ENCODE results near the gene ZBTB20. TPM values are rescaled to one million over a fixed set of nuclear protein-coding genes. Genes with fewer than 3 reads are reported as not detected.
A peak's percentile ranks its signal among the peaks of the same experiment; 100 is the strongest.

The ZBTB20 gene
- total and polyA plus RNA-seq, 2 of the 4 experiments (the other 2 are of a cell fraction): 0.75 to 14.7 TPM

GRCh38 chr3:115062009-115062408, 85.1 kb downstream of the ZBTB20 start:
- H3K9me3 ChIP-seq (ENCODE audit: control insufficient read depth, insufficient read depth, low read length): no peaks in the 10 kb centered on the region
- H3K79me1 ChIP-seq (ENCODE audit: low read depth in 1 of 2, low read length in 2 of 2): peaks cover 0 to 3% of the 10 kb centered on the region in 2 experiments; a peak in 1 of 4 replicates
- 63% methylated on average over 1 of the region's 2 CpGs; no CpG with 5 or more reads in 1 of the 2 experiments for WGBS, 2 experiments (ENCODE audit: extremely low coverage in 2 of 2, insufficient read length in 1 of 2)
- H2AFZ ChIP-seq (replicated peaks; ENCODE audit: low read length, poor library complexity): no peak overlapping the region
- H3K27ac ChIP-seq (ENCODE audit: insufficient read depth, low read length): no peak overlapping the region
- TF ChIP-seq ELK1 (IDR thresholded peaks at IDR 0.05; ENCODE audit: borderline replicate concordance, low read depth, low read length) (no peak), MAFK (IDR thresholded peaks at IDR 0.05; ENCODE audit: low read depth, low read length) (no peak), RCOR1 (IDR thresholded peaks at IDR 0.05; ENCODE audit: insufficient replicate concordance, low read length) (no peak), NFE2L2 (IDR thresholded peaks at IDR 0.05; ENCODE audit: low read depth, low read length) (no peak), MAZ (IDR thresholded peaks at IDR 0.05; ENCODE audit: borderline replicate concordance, low read depth, low read length) (no peak), RFX5 (IDR thresholded peaks at IDR 0.05; ENCODE audit: low read depth, low read length) (no peak), CTCF (conservative IDR thresholded peaks at IDR 0.05; ENCODE audit: low read depth, low read length) (no peak), CEBPB (IDR thresholded peaks at IDR 0.05; ENCODE audit: low read depth, low read length) (no peak), BHLHE40 (IDR thresholded peaks at IDR 0.05; ENCODE audit: low read depth, low read length) (no peak), USF2 (IDR thresholded peaks at IDR 0.05; ENCODE audit: low read depth, low read length) (no peak), RAD21 (IDR thresholded peaks at IDR 0.05; ENCODE audit: low read length) (no peak), FOS (IDR thresholded peaks at IDR 0.05; ENCODE audit: low read depth, low read length) (no peak), CHD1 (IDR thresholded peaks at IDR 0.05; ENCODE audit: low read depth, low read length) (no peak), SMC3 (IDR thresholded peaks at IDR 0.05; ENCODE audit: low read depth, low read length) (no peak)
- H3K9ac ChIP-seq (ENCODE audit: low read depth, low read length): no peak overlapping the region
- H3K4ac ChIP-seq (ENCODE audit: low read depth, low read length): peak overlapping the region; percentile 96
- H3K4me2 ChIP-seq (ENCODE audit: low read depth, low read length): no peak overlapping the region
- no peaks in the 10 kb centered on the region for H3K36me3 ChIP-seq (ENCODE audit: control insufficient read depth, insufficient read depth, low read length)
- H3K14ac ChIP-seq (replicated peaks; ENCODE audit: low read depth, low read length): peak overlapping the region; percentile 82; the same call in 1 of the 2 replicates
- H4K5ac ChIP-seq (ENCODE audit: low read depth, low read length): no peak overlapping the region
- ATAC-seq (ENCODE audit: low read depth) (no peak), DNase-seq (no peak)
- H2AK9ac ChIP-seq (replicated peaks; ENCODE audit: low read depth, low read length, poor library complexity): no peak overlapping the region
- H4K20me1 ChIP-seq (ENCODE audit: insufficient read depth, low read length): no peaks in the 10 kb centered on the region
- dilution Hi-C loops (cut with HindIII; ENCODE audit: low sequenced_read_pairs, unreplicated experiment): no loop called here
- in situ Hi-C loops (cut with MboI; ENCODE audit: low sequenced_read_pairs): no loop called here
- peak overlapping the region; percentile 89; the same call in 1 of the 3 replicates for H2BK15ac ChIP-seq (ENCODE audit: low read depth, low read length)
- peak overlapping the region in 1 of 2 experiments; percentile 69; a peak in 2 of 4 replicates for H4K8ac ChIP-seq (ENCODE audit: low read depth in 2 of 2, low read length in 2 of 2)
- H3K23ac ChIP-seq (ENCODE audit: low read depth, low read length): peak overlapping the region; percentile 83
- CTCF ChIA-PET: no interaction called here
- intact Hi-C loops (cut with micrococcal nuclease): no loop called here
- H4K91ac ChIP-seq (ENCODE audit: insufficient read depth, low read depth, low read length): peak overlapping the region; percentile 66; the same call in 1 of the 2 replicates
- H2AK5ac ChIP-seq (ENCODE audit: low read depth, low read length): peak overlapping the region; percentile 66; the same call in 1 of the 2 replicates
- no TSS peak for BruUV-seq (replicated peaks)
- no peak overlapping the region for H3K4me3 ChIP-seq (ENCODE audit: insufficient read depth, low read depth, low read length)
- no peak overlapping the region for H2BK5ac ChIP-seq (ENCODE audit: low read depth, low read length, poor library complexity, severe bottlenecking)
- peak overlapping the region; percentile 74 for H2BK120ac ChIP-seq (ENCODE audit: low read depth, low read length)
- POLR2A ChIA-PET (ENCODE audit: unreplicated experiment): no interaction called here
- no peaks in the 10 kb centered on the region for H3K27me3 ChIP-seq (ENCODE audit: control insufficient read depth, insufficient read depth, low read length)
- H3K9me1 ChIP-seq (ENCODE audit: insufficient read depth, low read length): peaks cover 3% of the 10 kb centered on the region; the same call in 1 of the 2 replicates
- no peak overlapping the region for H3K56ac ChIP-seq (ENCODE audit: extremely low read depth, insufficient read depth, low read length)
- no peak overlapping the region for H3K18ac ChIP-seq (ENCODE audit: low read depth, low read length)
- peak overlapping the region; percentile 93 for H2BK20ac ChIP-seq (ENCODE audit: low read depth, low read length)
- peaks cover 3% of the 10 kb centered on the region; the same call in 1 of the 2 replicates for H3K4me1 ChIP-seq (ENCODE audit: control insufficient read depth, insufficient read depth, low read length)

Data from IMR-90 (cell line).